ENCODE data around the gene SLC45A2.

SLC45A2 gene

DNA sequence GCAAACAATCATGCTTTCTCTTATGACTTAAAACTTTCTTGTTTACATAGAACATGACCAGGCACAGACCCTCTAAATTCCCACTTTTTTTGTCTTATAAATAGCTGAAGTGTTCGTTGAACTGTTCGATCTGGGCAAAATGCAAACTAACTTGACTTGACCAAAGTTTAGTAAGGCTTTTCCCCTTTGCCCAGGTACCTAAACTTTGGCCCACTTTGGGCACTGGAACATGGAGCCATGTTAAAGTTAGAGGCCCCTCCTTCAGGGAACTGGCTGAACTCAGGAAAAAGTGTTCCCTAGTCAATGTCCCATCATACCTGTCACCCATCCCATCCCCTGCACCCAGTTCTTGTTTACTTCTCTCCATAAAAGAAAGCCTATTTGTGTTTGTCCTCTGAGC is 32.8 kb upstream of the SLC45A2 start:
- no peak overlapping the region for H3K27ac ChIP-seq
- H3K4me1 ChIP-seq = no peaks in the 10 kb centered on the region
- no peaks in the 10 kb centered on the region for H3K9me3 ChIP-seq (ENCODE audit: control insufficient read depth, low read length)
- no peak overlapping the region for H2AFZ ChIP-seq
- no peaks in the 10 kb centered on the region for H3K27me3 ChIP-seq (ENCODE audit: control insufficient read depth, insufficient read depth, low read length)
- H3K9ac ChIP-seq = no peak overlapping the region
- no peak overlapping the region for H3K4me2 ChIP-seq (ENCODE audit: low read length)
- no peak overlapping the region for H3K4me3 ChIP-seq (ENCODE audit: low read depth, low read length)
- H3K79me2 ChIP-seq = no peaks in the 10 kb centered on the region
- no peaks in the 10 kb centered on the region for H3K36me3 ChIP-seq (ENCODE audit: control insufficient read depth, insufficient read depth, low read length)
- TF ChIP-seq, protein P1, sequence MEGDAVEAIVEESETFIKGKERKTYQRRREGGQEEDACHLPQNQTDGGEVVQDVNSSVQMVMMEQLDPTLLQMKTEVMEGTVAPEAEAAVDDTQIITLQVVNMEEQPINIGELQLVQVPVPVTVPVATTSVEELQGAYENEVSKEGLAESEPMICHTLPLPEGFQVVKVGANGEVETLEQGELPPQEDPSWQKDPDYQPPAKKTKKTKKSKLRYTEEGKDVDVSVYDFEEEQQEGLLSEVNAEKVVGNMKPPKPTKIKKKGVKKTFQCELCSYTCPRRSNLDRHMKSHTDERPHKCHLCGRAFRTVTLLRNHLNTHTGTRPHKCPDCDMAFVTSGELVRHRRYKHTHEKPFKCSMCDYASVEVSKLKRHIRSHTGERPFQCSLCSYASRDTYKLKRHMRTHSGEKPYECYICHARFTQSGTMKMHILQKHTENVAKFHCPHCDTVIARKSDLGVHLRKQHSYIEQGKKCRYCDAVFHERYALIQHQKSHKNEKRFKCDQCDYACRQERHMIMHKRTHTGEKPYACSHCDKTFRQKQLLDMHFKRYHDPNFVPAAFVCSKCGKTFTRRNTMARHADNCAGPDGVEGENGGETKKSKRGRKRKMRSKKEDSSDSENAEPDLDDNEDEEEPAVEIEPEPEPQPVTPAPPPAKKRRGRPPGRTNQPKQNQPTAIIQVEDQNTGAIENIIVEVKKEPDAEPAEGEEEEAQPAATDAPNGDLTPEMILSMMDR (IDR thresholded peaks at IDR 0.05) = no peak

GRCh38 chr5:34016750-34017149 is 32.3 kb upstream of the SLC45A2 start:
- Histone ChIP-seq H3K9ac (no peak overlapping the region), H3K9me3 (ENCODE audit: control insufficient read depth, low read length) (no peaks in the 10 kb centered on the region), H3K27ac (no peak overlapping the region), H3K4me3 (ENCODE audit: low read depth, low read length) (no peak overlapping the region), H3K36me3 (ENCODE audit: control insufficient read depth, insufficient read depth, low read length) (no peaks in the 10 kb centered on the region), H3K27me3 (ENCODE audit: control insufficient read depth, insufficient read depth, low read length) (no peaks in the 10 kb centered on the region), H3K4me2 (ENCODE audit: low read length) (no peak overlapping the region), H2AFZ (no peak overlapping the region), H3K4me1 (no peaks in the 10 kb centered on the region), H3K79me2 (no peaks in the 10 kb centered on the region)
- TF ChIP-seq, protein P1 (IDR thresholded peaks at IDR 0.05) = no peak

DNA sequence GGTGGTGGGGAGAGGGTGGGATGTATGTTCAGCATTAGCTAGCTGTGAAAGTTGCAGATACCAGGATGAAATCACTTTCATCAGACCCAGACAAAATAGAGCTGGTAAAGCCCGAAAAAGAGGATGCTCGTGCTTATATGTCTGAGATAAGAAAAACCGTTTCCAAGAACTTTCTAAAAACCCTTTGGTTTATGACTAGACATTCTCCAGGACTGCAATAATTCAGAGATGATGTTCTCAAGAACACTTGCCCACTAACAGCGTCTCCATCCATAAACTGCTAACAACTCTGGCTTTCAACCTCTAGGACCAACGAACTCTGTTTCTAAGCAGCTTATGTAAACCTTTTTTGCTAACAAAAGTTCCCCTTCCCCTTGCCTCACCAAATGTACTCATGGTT is 31.7 kb upstream of the SLC45A2 start:
- Histone ChIP-seq H3K4me2 (ENCODE audit: low read length) (no peak overlapping the region), H3K27me3 (ENCODE audit: control insufficient read depth, insufficient read depth, low read length) (no peaks in the 10 kb centered on the region), H2AFZ (no peak overlapping the region), H3K9ac (no peak overlapping the region), H3K79me2 (no peaks in the 10 kb centered on the region), H3K27ac (no peak overlapping the region), H3K4me3 (ENCODE audit: low read depth, low read length) (no peak overlapping the region), H3K4me1 (no peaks in the 10 kb centered on the region), H3K36me3 (ENCODE audit: control insufficient read depth, insufficient read depth, low read length) (no peaks in the 10 kb centered on the region), H3K9me3 (ENCODE audit: control insufficient read depth, low read length) (no peaks in the 10 kb centered on the region)
- TF ChIP-seq, protein P1 (IDR thresholded peaks at IDR 0.05) = no peak

DNA sequence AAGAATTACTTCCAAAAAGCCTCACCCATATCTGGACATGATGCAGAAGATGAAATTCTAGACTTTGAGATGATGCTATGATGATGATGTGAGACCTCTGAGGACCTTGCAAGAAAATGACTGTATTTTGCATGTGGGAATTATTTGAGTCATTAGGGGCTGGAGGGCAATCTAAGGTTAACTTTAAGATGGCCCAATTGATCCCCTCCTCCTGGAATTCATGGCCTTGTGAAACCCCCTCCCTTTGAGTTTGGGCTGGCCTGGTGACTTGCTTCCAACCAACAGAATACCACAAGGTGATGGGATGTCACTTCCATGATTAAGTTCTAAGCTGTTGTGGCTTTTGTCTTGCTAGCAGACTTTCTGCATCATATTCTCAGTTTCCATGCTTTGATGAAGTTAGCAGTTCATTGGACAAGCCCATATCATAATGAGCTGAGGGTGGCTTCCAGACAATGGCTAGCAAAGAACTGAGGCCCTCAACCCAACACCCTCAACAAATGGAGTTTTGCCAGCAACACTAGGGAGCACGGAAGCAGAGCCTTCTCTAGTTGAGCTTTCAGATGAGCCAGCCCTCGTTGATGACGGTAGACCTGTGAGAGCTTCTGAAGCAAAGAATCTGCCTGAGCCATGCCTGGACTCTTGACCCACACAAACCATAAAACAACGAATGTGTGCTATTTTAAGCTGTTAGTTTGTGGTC is 30.8 kb upstream of the SLC45A2 start:
- H3K4me3 ChIP-seq (ENCODE audit: low read depth, low read length) = no peak overlapping the region
- H3K27ac ChIP-seq = no peak overlapping the region
- no peaks in the 10 kb centered on the region for H3K27me3 ChIP-seq (ENCODE audit: control insufficient read depth, insufficient read depth, low read length)
- H3K79me2 ChIP-seq = no peaks in the 10 kb centered on the region
- no peak overlapping the region for H3K4me2 ChIP-seq (ENCODE audit: low read length)
- no peaks in the 10 kb centered on the region for H3K4me1 ChIP-seq
- TF ChIP-seq, protein P1 (IDR thresholded peaks at IDR 0.05) = no peak
- H3K36me3 ChIP-seq (ENCODE audit: control insufficient read depth, insufficient read depth, low read length) = no peaks in the 10 kb centered on the region
- H2AFZ ChIP-seq = no peak overlapping the region
- H3K9ac ChIP-seq = no peak overlapping the region
- H3K9me3 ChIP-seq (ENCODE audit: control insufficient read depth, low read length) = no peaks in the 10 kb centered on the region

DNA sequence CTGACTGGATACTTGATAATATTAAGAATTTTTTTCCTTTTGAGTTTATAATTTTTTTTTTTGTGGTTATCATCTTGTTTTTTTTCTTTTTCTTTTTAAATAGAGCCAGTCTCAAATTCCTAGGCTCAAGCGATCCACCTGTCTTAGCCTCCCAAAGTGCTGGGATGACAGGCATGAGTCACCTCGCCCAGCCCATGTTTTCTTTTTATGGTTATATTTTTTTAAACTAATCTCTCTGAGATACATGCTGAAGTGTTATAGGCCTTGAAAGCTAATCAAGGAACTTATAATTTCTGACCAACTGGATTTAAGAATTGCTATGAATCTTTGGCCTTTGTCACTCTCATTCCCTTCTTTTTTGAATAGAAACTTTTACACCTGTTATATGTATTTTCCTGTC is 30.1 kb upstream of the SLC45A2 start:
- H3K36me3 ChIP-seq (ENCODE audit: control insufficient read depth, insufficient read depth, low read length) = no peaks in the 10 kb centered on the region
- H3K4me1 ChIP-seq = no peaks in the 10 kb centered on the region
- no peak overlapping the region for H3K4me3 ChIP-seq (ENCODE audit: low read depth, low read length)
- no peak overlapping the region for H3K27ac ChIP-seq
- H3K4me2 ChIP-seq (ENCODE audit: low read length) = no peak overlapping the region
- no peaks in the 10 kb centered on the region for H3K9me3 ChIP-seq (ENCODE audit: control insufficient read depth, low read length)
- no peaks in the 10 kb centered on the region for H3K79me2 ChIP-seq
- no peak overlapping the region for H2AFZ ChIP-seq
- TF ChIP-seq, protein P1 (IDR thresholded peaks at IDR 0.05) = no peak
- H3K27me3 ChIP-seq (ENCODE audit: control insufficient read depth, insufficient read depth, low read length) = no peaks in the 10 kb centered on the region
- no peak overlapping the region for H3K9ac ChIP-seq
